Sigmoid colon (tissue), 7 donors: ENCODE results near the gene RASAL1. TPM values are rescaled to one million over a fixed set of nuclear protein-coding genes. Genes with fewer than 3 reads are reported as not detected.

Source experiments
- DNase-seq: peaks from one replicate; pipeline ENCODE4 v3.0.0-alpha.2; 2019
- H3K27ac ChIP-seq, 4 donors: fragments of 200-600 bp; sonication (generic); one replicate each; pipeline ENCODE4 v1.5.1; 2016 to 2019; ENCODE audit warnings: mild to moderate bottlenecking in 1 of 4
- H3K27me3 ChIP-seq, 3 donors: fragments of 200-600 bp; sonication (generic); one replicate each; pipeline ENCODE4 v1.5.1; 2019; ENCODE audit warnings: mild to moderate bottlenecking in 1 of 3
- H3K36me3 ChIP-seq, 4 donors: fragments of 200-600 bp; sonication (generic); one replicate each; pipeline ENCODE4 v1.5.1; 2016 to 2019
- H3K4me1 ChIP-seq, 4 donors: fragments of 200-600 bp; sonication (generic); one replicate each; pipeline ENCODE4 v1.5.1; 2017 to 2019
- H3K4me3 ChIP-seq, 4 donors: fragments of 200-600 bp; sonication (generic); one replicate each; pipeline ENCODE4 v1.5.1; 2017 to 2019; ENCODE audit warnings: mild to moderate bottlenecking in 2 of 4, moderate library complexity in 1 of 4
- H3K9me3 ChIP-seq, 4 donors: fragments of 200-600 bp in 3 of 4; sonication (generic) in 3 of 4; one replicate each; pipeline versions ENCODE4 v1.5.1 to v1.6.1; 2013 to 2019
- EP300 ChIP-seq, 4 donors: sonication (generic); formaldehyde crosslinking; IDR thresholded peaks; one replicate each; pipeline ENCODE4 v1.6.1; 2017; ENCODE audit warnings: antibody characterized with exemption in 4 of 4
- POLR2A ChIP-seq, 2 donors: fragments of 450-650 bp; IDR thresholded peaks; one replicate each; pipeline ENCODE4 v1.6.1; 2016; ENCODE audit warnings: antibody characterized with exemption in 2 of 2, mild to moderate bottlenecking in 2 of 2, moderate library complexity in 2 of 2
- POLR2AphosphoS5 ChIP-seq, 4 donors: sonication (generic); formaldehyde crosslinking; IDR thresholded peaks; one replicate each; pipeline ENCODE4 v1.6.1; 2017; ENCODE audit warnings: antibody characterized with exemption in 4 of 4
- WGBS, 2 donors: extraction: QIAGEN DNeasy Blood & Tissue Kit; methylation state at CpG; one replicate each; pipeline ENCODE4 v1.1.7; 2013; 5-methylcytosine and 5-hydroxymethylcytosine counted together
- intact Hi-C: fragments of 100-400 bp; cut with DNase I; formaldehyde crosslinking; loops from one replicate; pipeline ENCODE4 v1.15.1; 2023
- polyA plus RNA-seq, 3 donors: library from polyadenylated mRNA; stranded (reverse); fragments of 200-250 nt; gene quantifications; one replicate each; pipeline ENCODE4 v1.2.3, GENCODE V29; 2013
- total RNA-seq, 4 donors: library from RNA; depleted of rRNA; stranded (reverse); fragments of >200 nt; gene quantifications; one replicate each; pipeline ENCODE4 v1.1.0, GENCODE V29; 2016
- TF ChIP-seq, protein P1 (sequence below), 4 experiments: fragments of 450-650 bp in 3 of 4; fragments of 200-600 bp in 1 of 4; IDR thresholded peaks; one replicate each; pipeline ENCODE4 v1.5.1; 2016 to 2019; ENCODE audit warnings: antibody characterized with exemption in 4 of 4, mild to moderate bottlenecking in 3 of 4, moderate library complexity in 2 of 4
- donor health status: healthy with polysubstance abuse.
- donor health status: Bipolar disorder and iron deficiency.
- donor health status: healthy.

RASAL1 gene
- total and polyA plus RNA-seq, 7 donors, result under 0.01 to 10.5 (median 3.0) TPM; not detected in 2

DNA sequence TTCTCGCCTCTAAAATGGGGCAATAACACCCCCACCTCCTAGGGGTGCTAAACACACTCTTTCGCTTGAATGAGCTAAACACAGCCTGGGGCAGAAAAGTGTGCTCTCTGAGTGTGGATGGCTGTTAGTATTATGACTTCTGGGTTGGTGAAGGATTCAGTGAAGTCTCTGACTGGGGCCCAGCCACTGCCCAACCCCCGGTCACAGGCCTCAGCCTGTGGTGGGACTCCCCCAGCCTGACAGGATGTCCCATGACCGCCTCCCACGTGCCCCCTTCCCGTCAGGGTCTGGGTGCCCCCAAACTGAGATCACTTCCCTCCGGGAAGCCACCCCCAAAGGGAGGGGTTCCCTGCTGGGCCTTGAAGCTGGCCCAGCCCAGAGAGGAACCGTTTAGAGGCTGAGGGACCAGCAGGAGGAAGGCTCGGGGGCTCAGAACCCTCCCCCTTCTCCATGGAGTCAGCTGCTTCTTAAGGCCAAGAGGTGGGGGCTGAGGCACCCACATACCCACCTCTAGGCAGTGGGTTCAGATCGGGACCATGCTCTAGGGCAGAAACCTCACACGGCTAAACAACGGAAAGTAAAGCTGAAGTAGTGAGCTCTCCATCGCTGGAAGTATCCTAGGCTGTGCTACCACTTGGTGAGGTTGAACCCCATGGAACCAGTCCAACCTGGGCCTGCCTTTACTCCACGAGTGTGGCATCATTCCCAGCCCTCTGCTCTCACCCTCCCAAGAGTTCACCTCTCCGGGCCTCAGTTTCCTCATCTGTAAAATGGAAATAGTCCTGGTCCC lies 65.2 kb downstream of the RASAL1 start:
- Histone ChIP-seq H3K4me1 (no peaks in the 10 kb centered on the region), H3K27me3 (peaks cover 0 to 10% (median 7%) of the 10 kb centered on the region in 3 donors), H3K27ac (no peak overlapping the region), H3K4me3 (no peak overlapping the region), H3K36me3 (no peaks in the 10 kb centered on the region), H3K9me3 (no peaks in the 10 kb centered on the region)
- no peak for TF ChIP-seq POLR2AphosphoS5 (IDR thresholded peaks at IDR 0.05)
- TF ChIP-seq, protein P1, sequence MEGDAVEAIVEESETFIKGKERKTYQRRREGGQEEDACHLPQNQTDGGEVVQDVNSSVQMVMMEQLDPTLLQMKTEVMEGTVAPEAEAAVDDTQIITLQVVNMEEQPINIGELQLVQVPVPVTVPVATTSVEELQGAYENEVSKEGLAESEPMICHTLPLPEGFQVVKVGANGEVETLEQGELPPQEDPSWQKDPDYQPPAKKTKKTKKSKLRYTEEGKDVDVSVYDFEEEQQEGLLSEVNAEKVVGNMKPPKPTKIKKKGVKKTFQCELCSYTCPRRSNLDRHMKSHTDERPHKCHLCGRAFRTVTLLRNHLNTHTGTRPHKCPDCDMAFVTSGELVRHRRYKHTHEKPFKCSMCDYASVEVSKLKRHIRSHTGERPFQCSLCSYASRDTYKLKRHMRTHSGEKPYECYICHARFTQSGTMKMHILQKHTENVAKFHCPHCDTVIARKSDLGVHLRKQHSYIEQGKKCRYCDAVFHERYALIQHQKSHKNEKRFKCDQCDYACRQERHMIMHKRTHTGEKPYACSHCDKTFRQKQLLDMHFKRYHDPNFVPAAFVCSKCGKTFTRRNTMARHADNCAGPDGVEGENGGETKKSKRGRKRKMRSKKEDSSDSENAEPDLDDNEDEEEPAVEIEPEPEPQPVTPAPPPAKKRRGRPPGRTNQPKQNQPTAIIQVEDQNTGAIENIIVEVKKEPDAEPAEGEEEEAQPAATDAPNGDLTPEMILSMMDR (IDR thresholded peaks at IDR 0.05), result no peak
- TF ChIP-seq EP300 (IDR thresholded peaks at IDR 0.05), result no peak
- no peak for TF ChIP-seq POLR2A (IDR thresholded peaks at IDR 0.05)
- no peak for DNase-seq
- 58 to 67% methylated on average over 15 of the region's 15 CpGs for WGBS, 2 donors
- intact Hi-C loops, result no loop called here

DNA sequence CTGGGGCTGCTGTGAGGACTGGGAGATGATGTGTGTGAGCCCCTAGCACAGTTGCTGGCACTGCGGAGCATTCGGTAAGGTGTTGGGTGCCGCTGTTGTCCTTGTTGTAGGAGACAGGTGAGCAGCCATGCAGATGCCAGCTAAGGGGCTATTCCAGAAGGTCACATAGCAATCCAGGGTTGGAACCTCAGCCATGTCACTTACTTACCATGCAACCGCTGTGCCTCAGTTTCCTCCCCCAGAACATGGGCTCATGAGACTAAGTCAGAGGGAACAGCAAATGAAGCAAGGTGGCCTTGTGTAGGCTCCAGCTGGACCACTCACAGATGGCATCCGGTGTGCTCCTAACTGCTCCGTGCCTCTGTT lies 65.8 kb downstream of the RASAL1 start:
- H3K4me1 ChIP-seq, result no peaks in the 10 kb centered on the region
- TF ChIP-seq POLR2AphosphoS5 (IDR thresholded peaks at IDR 0.05) (no peak), EP300 (IDR thresholded peaks at IDR 0.05) (no peak), POLR2A (IDR thresholded peaks at IDR 0.05) (no peak)
- TF ChIP-seq, protein P1 (IDR thresholded peaks at IDR 0.05), result no peak
- WGBS, 2 donors, result 91 to 93% methylated on average over 6 of the region's 6 CpGs
- H3K36me3 ChIP-seq, result no peaks in the 10 kb centered on the region
- H3K9me3 ChIP-seq, result no peaks in the 10 kb centered on the region
- H3K27ac ChIP-seq, result no peak overlapping the region
- peaks cover 0 to 16% (median 12%) of the 10 kb centered on the region in 3 donors for H3K27me3 ChIP-seq
- intact Hi-C loops, result no loop called here
- no peak overlapping the region for H3K4me3 ChIP-seq
- no peak for DNase-seq

DNA sequence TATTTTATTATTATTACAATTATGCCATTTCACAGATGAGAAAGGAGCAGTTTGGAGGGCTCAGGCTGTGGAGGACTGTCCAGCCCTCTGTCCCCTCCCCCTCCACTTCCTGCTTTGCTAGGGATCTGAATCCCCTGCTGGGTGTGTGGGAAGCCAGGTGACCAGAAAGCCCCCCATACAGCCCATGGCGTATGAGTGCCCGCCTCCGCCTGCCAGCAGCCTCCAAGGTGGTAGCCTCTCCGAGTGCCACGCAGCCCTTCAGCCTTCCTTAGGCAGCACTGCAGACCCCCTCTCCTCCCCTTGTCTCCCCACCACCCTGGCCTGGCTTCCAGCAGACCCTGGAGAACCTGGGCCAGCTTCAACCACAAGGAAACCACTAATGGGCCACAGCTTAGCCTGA lies 66.4 kb downstream of the RASAL1 start:
- TF ChIP-seq POLR2A (IDR thresholded peaks at IDR 0.05) (no peak), POLR2AphosphoS5 (IDR thresholded peaks at IDR 0.05) (no peak), EP300 (IDR thresholded peaks at IDR 0.05) (no peak)
- TF ChIP-seq, protein P1 (IDR thresholded peaks at IDR 0.05), result no peak
- Histone ChIP-seq H3K9me3 (no peaks in the 10 kb centered on the region), H3K36me3 (no peaks in the 10 kb centered on the region), H3K4me3 (no peak overlapping the region), H3K4me1 (no peaks in the 10 kb centered on the region), H3K27me3 (peaks cover under 1 to 22% (median 16%) of the 10 kb centered on the region in 3 donors), H3K27ac (no peak overlapping the region)
- 77% methylated on average over 5 of the region's 5 CpGs for WGBS, 2 donors
- intact Hi-C loops, result no loop called here
- DNase-seq, result no peak

DNA sequence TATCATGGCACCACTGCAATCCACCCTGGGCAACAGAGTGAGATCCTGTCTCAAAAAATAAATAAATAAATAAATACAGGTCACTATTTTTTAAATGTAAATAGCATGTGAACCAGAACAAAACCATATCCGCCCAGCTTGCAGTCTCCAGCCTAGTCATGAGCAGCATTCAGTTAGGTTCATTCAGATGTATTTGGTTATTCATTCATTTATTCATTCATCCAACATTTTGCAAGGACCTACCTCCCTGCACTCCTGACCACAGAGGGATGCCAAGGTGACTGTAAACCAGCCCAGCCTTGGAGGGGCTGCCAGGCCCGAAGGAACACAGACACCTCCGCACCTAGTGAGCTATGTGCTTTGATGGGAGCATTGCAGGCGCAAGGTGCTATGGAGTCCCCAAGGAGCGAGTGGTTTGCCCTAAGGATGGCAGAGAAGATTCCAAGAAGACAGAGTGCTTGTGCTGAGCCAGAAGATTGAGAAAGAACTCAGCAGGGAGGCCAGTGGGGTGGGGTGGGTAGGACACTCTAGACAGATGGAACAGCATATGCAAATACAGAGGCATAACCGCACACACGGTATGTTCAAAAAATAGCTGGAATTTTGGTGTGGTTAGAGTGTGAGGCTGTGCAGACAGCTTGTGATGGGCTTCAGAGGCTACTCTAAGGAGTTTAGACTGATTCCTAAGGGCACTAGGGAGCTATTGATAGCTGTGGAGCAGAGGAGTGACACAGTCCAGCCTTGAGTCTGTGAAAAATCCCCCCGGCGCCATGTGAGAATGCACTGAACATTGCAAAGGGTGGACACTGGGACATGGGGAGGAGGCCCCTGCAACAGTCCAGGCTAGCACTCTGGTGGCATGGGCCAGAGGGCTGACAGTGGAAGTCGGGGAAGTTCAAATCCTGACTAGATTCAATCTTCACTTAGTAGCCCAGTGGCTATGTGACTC lies 67.3 kb downstream of the RASAL1 start:
- Histone ChIP-seq H3K36me3 (no peaks in the 10 kb centered on the region), H3K9me3 (no peaks in the 10 kb centered on the region), H3K27ac (no peak overlapping the region), H3K4me1 (no peaks in the 10 kb centered on the region), H3K27me3 (peaks cover 6 to 31% (median 16%) of the 10 kb centered on the region in 3 donors), H3K4me3 (no peak overlapping the region)
- TF ChIP-seq EP300 (IDR thresholded peaks at IDR 0.05) (no peak), POLR2A (IDR thresholded peaks at IDR 0.05) (no peak), POLR2AphosphoS5 (IDR thresholded peaks at IDR 0.05) (no peak)
- TF ChIP-seq, protein P1 (IDR thresholded peaks at IDR 0.05), result no peak
- intact Hi-C loops, result no loop called here
- WGBS, 2 donors, result 88% methylated on average over 10 of the region's 10 CpGs
- no peak for DNase-seq
